Loucy (cell line): ENCODE measurements around the gene FAM53B.

Experiments used
- H2AFZ ChIP-seq: fragments of 200-600 bp; sonication (generic); 2 replicates; pipeline ENCODE4 v1.6.0; 2016; ENCODE audit warnings: antibody characterized with exemption, mild to moderate bottlenecking, low read length, moderate library complexity
- H3F3A ChIP-seq: fragments of 200-600 bp; 2 replicates; pipeline ENCODE4 v1.6.0; 2016; ENCODE audit warnings: antibody characterized with exemption, low read depth, mild to moderate bottlenecking
- H3K27me3 ChIP-seq: fragments of 200-600 bp; sonication (generic); 2 replicates; pipeline ENCODE4 v1.6.1; 2014; ENCODE audit warnings: low read length, mild to moderate bottlenecking; ENCODE audit not compliant: insufficient read depth, poor library complexity, severe bottlenecking
- H3K36me3 ChIP-seq: fragments of 200-600 bp; sonication (generic); 2 replicates; pipeline ENCODE4 v1.6.1; 2016; ENCODE audit warnings: low read length; ENCODE audit not compliant: insufficient read depth
- H3K4me1 ChIP-seq: fragments of 200-600 bp; sonication (generic); 2 replicates; pipeline ENCODE4 v1.5.1; 2014; ENCODE audit warnings: low read length, mild to moderate bottlenecking; ENCODE audit not compliant: insufficient read depth, poor library complexity, severe bottlenecking
- H3K4me2 ChIP-seq: fragments of 200-600 bp; sonication (generic); 2 replicates; pipeline ENCODE4 v1.6.0; 2014; ENCODE audit warnings: antibody characterized with exemption, low read length, low read depth, mild to moderate bottlenecking; ENCODE audit not compliant: poor library complexity, severe bottlenecking
- H3K4me3 ChIP-seq: fragments of 200-600 bp; sonication (generic); 2 replicates; pipeline ENCODE4 v1.5.1; 2014; ENCODE audit warnings: low read length, mild to moderate bottlenecking, mixed read lengths; ENCODE audit not compliant: poor library complexity, severe bottlenecking
- H3K79me2 ChIP-seq: fragments of 200-600 bp; sonication (generic); 2 replicates; pipeline ENCODE4 v1.6.1; 2014; ENCODE audit warnings: low read length; ENCODE audit not compliant: insufficient read depth
- H3K9ac ChIP-seq: fragments of 200-600 bp; sonication (generic); 2 replicates; pipeline ENCODE4 v1.6.0; 2014; ENCODE audit warnings: mild to moderate bottlenecking, low read depth, low read length, moderate library complexity; ENCODE audit not compliant: poor library complexity, severe bottlenecking
- H3K9me2 ChIP-seq: fragments of 200-600 bp; sonication (generic); replicated peaks from 2 replicates; pipeline ENCODE4 v1.6.1; 2016; ENCODE audit warnings: low read depth, low read length, mixed read lengths
- H3K9me3 ChIP-seq: fragments of 200-600 bp; sonication (generic); 2 replicates; pipeline ENCODE4 v1.6.1; 2014; ENCODE audit warnings: mild to moderate bottlenecking, antibody characterized with exemption, low read length, low read depth; ENCODE audit not compliant: insufficient read depth
- H4K20me1 ChIP-seq: fragments of 200-600 bp; sonication (generic); 2 replicates; pipeline ENCODE4 v1.6.0; 2014; ENCODE audit warnings: antibody characterized with exemption, low read length, mild to moderate bottlenecking; ENCODE audit not compliant: insufficient read depth, poor library complexity, severe bottlenecking
- EZH2phosphoT487 ChIP-seq: fragments of 200-600 bp; IDR thresholded peaks from 2 replicates; pipeline ENCODE4 v1.6.1; 2018; ENCODE audit warnings: antibody characterized with exemption, mild to moderate bottlenecking, moderate library complexity, borderline replicate concordance
- TF ChIP-seq, protein P1 (sequence below): fragments of 200-600 bp; sonication (generic); conservative IDR thresholded peaks from 2 replicates; pipeline ENCODE4 v1.5.1; 2014; ENCODE audit warnings: mild to moderate bottlenecking, antibody characterized with exemption, low read length

Gene FAM53B

GRCh38 chr10:124652701-124653100 is 91.5 kb downstream of the FAM53B start:
- H3K4me3 ChIP-seq: no peak overlapping the region
- H3K4me2 ChIP-seq: no peak overlapping the region
- peaks cover 57% of the 10 kb centered on the region; the same call in 1 of the 2 replicates for H3K79me2 ChIP-seq
- H3K9ac ChIP-seq: no peak overlapping the region
- TF ChIP-seq, protein P1, sequence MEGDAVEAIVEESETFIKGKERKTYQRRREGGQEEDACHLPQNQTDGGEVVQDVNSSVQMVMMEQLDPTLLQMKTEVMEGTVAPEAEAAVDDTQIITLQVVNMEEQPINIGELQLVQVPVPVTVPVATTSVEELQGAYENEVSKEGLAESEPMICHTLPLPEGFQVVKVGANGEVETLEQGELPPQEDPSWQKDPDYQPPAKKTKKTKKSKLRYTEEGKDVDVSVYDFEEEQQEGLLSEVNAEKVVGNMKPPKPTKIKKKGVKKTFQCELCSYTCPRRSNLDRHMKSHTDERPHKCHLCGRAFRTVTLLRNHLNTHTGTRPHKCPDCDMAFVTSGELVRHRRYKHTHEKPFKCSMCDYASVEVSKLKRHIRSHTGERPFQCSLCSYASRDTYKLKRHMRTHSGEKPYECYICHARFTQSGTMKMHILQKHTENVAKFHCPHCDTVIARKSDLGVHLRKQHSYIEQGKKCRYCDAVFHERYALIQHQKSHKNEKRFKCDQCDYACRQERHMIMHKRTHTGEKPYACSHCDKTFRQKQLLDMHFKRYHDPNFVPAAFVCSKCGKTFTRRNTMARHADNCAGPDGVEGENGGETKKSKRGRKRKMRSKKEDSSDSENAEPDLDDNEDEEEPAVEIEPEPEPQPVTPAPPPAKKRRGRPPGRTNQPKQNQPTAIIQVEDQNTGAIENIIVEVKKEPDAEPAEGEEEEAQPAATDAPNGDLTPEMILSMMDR: no peak
- no peak for TF ChIP-seq EZH2phosphoT487
- peaks cover 6% of the 10 kb centered on the region for H4K20me1 ChIP-seq
- H3K4me1 ChIP-seq: peaks cover 42% of the 10 kb centered on the region
- no peaks in the 10 kb centered on the region for H3K27me3 ChIP-seq
- peaks cover 16% of the 10 kb centered on the region; the same call in 1 of the 2 replicates for H3K36me3 ChIP-seq
- H3K9me2 ChIP-seq: no peaks in the 10 kb centered on the region
- no peaks in the 10 kb centered on the region for H3K9me3 ChIP-seq
- H3F3A ChIP-seq: no peaks in the 10 kb centered on the region
- H2AFZ ChIP-seq: no peak overlapping the region

DNA sequence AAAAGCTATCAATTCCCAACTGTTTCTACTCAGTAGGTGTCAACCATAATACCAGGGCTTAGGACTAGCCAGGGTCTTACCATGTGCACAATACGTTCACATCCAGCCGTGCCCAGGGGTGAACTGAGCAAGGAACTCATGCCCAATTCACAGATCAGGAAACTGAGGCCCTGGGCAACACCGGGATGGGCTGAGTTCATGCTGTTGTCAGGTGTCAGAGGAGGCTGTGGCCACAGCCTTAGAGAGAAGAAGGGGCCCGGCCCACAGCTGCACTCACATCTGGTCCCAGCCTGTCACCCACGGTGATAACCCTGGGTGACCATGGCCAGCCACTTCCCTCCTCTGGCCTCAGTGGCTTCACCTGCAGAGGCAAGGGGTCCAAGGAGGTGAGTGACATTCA is 92.0 kb downstream of the FAM53B start:
- Histone ChIP-seq H3K79me2 (peaks cover 60% of the 10 kb centered on the region; the same call in 1 of the 2 replicates), H2AFZ (no peak overlapping the region), H3K4me3 (no peak overlapping the region), H3K9ac (no peak overlapping the region), H3K27me3 (no peaks in the 10 kb centered on the region), H3K4me2 (no peak overlapping the region), H3K9me3 (no peaks in the 10 kb centered on the region), H4K20me1 (peaks cover 6% of the 10 kb centered on the region), H3F3A (no peaks in the 10 kb centered on the region), H3K36me3 (peaks cover 16% of the 10 kb centered on the region; the same call in 1 of the 2 replicates), H3K9me2 (no peaks in the 10 kb centered on the region), H3K4me1 (peaks cover 42% of the 10 kb centered on the region)
- TF ChIP-seq EZH2phosphoT487: no peak
- TF ChIP-seq, protein P1: no peak

GRCh38 chr10:124651402-124651891 is 92.7 kb downstream of the FAM53B start:
- Histone ChIP-seq H3K27me3 (no peaks in the 10 kb centered on the region), H2AFZ (no peak overlapping the region), H3K4me3 (no peak overlapping the region), H3K36me3 (peaks cover 16% of the 10 kb centered on the region; the same call in 1 of the 2 replicates), H3K9me2 (no peaks in the 10 kb centered on the region), H3K9me3 (no peaks in the 10 kb centered on the region), H4K20me1 (peaks cover 5% of the 10 kb centered on the region), H3F3A (no peaks in the 10 kb centered on the region), H3K9ac (peak overlapping the region; percentile 46), H3K4me2 (peak overlapping the region; percentile 60), H3K4me1 (peaks cover 46% of the 10 kb centered on the region), H3K79me2 (peaks cover 66% of the 10 kb centered on the region; the same call in 1 of the 2 replicates)
- TF ChIP-seq, protein P1: no peak
- no peak for TF ChIP-seq EZH2phosphoT487
